NCI-H345 treated with DMSO at 0.1 percent for 48 hours (cell line): Measurements from ENCODE around the gene PIGS.

ENCODE experiments used
- DNase-seq: peaks from one replicate; lab custom pipeline; 2025; ENCODE audit not compliant: unreplicated experiment; lab: John Stamatoyannopoulos, UW

The PIGS gene

DNA sequence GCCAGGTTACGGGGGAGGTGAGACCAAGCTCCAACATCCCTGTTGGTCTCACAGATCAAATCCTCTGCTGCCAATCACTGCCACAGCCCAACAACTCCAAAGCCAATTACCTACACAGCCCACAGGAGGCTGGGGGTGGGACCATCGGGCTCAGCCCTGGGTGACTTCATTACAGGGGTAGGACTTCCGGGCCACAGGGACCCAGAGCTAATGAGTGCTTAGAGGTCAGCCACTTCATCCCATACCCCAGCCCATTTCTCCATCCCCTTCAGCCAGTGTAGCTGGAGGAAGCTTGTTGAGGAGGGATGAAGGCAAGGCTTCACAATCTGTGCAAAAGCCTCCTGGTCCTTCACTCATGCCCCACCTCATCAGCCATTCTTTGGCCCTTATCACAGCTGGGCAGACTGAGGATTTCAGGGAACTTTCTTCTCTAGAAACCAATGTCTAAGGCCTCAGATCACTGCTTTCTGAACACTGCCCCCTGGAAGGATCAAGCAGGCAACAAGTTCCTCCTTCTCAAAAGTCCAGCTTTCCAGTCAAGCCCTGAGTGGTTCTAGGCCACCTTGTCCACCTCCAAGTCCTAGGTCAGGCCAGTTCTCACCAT, 59.4 kb downstream of the PIGS start:
- no peak for DNase-seq

DNA sequence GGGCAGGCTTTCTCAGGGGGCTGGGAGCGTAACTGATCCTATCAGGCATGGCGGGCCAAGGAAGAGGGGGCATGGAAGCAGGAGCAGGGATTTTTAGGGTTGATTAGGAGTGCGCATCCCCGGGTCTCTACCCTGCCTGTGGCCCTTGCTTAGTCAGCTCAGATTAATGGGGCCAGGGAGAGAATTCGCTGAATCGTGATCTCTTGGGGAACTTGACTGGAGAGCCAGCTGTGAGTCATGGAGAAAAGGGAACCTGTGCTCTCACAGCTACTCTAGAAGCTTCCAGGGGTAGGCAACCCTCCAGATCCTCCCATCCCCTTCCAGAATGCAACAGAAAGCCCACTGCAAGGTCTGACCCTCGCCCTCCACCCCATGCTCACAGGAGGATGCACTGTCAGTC, 61.5 kb downstream of the PIGS start:
- DNase-seq: no peak

DNA sequence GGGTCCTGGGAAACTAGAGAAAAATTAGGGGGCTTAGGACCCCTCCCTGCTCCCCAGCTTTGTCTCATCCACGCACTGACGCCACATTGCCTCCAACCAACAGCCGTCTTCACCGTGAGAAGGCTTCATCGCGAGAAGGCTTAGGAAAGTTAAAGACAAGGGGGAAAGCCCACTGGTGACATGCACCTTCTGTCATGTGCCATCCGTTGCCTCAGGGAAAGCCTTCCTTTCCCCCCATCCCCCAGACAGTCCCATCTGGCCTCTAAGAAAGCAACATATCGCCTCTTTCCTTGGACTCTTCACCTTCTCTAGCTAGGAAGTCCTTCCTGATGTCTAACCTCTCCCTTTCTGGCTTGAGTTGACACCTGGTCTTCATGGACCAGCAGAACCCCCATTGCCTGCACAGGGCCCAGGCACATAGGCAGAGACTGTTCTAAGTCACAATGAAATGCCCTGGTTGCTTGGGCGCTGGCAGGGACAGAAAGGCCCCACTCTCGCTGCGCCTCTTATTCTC, 63.1 kb downstream of the PIGS start:
- DNase-seq: no peak

DNA sequence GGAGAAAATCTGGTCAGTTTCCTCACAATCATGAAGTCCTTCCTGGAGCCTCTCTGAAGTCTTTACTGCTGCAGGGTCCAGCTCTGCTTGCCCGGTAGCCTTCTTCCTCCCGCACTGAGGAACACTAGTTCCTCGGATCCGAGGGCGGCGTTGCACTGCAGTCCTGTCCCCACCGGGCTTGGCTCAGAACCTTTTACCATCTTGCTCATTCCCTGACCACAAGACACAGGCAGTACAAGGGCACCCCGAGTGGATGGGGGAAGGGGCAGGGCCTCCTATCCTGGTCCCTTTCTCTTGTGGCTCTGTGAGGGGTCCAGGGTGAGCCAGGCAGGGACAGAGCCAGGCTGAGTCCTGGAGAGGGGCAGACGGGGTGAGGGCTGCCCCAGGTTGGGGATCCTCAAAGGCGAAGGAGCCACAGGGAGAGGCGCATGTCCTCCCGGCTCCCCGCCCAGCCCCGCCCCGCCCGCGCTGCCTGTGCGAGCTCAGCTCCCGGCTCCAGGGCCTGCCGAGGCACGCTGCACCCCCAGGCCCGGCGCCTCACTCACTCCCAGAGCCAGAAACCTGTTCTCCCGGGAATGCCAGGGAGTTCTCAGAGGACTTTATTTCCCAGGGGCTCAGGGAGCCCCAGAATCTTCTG, 63.6 kb downstream of the PIGS start:
- no peak for DNase-seq

DNA sequence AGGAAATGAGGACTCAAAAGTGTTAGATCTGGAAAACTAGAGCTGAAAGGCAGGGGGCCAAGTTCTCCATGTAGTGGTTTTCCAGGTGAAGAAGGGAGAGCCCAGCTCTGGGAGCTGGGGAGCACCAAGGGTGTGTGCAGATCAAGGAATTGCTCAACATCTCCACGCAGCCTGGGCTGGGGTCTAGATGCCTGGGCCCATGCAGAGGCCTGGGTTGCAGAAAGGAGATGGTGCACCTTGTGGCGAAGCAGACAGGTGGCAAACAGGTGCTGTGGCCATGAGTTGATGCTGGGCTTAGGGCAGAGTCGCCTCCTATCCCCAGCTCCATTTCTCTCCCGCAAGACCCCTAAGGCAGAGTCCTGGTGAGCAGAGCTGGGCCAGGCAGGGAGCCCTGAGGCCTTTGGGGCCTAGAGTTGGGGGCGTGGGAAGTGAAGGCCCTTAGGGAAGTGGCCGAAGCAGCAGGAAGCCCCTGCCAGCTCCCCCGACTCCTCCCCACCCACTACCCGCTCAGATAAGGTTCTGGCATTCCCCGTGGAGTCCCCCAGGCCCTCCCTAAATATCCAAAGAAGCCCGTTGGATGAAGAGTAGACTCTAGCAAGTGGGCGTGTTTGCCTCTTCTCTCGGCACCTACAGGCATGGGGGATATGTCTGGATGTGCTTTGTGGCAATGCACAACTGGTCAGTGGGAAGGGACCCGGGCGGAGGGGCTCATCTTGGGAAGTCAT, 64.4 kb downstream of the PIGS start:
- no peak for DNase-seq

DNA sequence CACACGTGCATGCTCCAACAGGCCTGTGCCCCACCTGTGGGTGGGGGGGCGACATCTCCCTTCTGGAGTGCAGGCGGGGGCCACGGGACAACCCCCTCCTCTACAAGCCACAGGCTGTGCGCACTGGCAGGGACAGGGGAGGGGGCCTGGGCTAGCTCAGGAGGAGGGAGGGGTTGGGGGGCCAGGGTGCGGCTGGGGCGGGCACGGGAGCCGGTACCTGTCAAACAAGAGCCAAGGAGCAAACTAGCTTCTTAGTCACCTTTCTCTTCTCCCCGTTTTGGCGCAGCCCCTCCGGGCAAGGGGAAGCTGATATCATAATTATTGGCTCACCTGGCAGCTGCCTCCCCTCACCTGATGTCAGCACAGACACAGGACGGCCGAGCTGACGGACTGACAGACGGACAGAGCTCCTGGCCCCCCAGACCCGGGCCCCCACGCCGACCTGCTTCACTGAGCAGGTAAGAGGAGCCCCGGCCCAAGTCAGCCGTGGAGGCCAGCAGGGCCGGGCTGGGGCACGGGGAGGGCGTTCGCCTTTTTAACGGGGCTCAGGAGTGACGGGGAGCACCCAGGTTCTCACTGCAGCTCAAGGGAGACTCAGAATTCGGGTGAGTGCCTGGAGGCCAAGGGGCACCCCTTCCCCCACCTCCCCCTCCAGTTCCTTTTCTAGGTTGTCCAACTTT, 65.2 kb downstream of the PIGS start, which contains the start of gene FOXN1:
Gene FOXN1, plus strand, starts transcription at position 363 of the 680 bp plus-strand sequence. CDS start 17,622 bp downstream, outside the sequence.
- DNase-seq: no peak

DNA sequence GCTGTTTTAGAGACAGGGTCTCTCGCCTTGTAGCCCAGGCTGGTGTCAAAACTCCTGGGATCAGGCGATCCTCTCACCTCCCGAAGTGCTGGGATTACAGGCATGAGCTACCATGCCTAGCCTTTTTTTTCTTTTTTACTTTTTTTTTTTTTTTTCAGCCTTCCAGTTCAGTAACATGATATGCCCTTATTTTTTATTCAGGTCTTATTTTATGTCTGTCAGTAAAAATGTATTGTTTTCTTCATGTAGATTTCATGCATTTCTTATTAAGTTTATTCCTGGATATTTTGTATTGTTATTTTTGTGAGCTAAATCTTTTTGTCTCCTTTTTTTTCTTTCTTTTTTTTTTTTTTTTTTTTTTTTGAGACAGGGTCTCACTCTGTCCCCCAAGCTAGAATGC, 67.9 kb downstream of the PIGS start:
- DNase-seq: no peak
